K562 (cell line): ENCODE data around the gene RETREG1. TPM values are rescaled to one million over a fixed set of nuclear protein-coding genes. Genes with fewer than 3 reads are reported as not detected.

Experiments used
- AFF4 ChIP-seq: sonication (generic); formaldehyde crosslinking; IDR thresholded peaks from 2 replicates; pipeline ENCODE4 v1.8.0; 2023; ENCODE audit warnings: mild to moderate bottlenecking, missing genetic modification reagents
- E2F3 ChIP-seq: fragments of 250-450 bp; sonication (Bioruptor Pico); IDR thresholded peaks from 2 replicates; pipeline ENCODE4 v1.4.0; 2020; ENCODE audit warnings: mild to moderate bottlenecking
- HNRNPH1 ChIP-seq: fragments of 200-400 bp; formaldehyde crosslinking; optimal IDR thresholded peaks from 2 replicates; pipeline ENCODE3; 2017; ENCODE audit warnings: low read depth, mild to moderate bottlenecking, low read length, moderate library complexity
- MITF ChIP-seq: IDR thresholded peaks from 2 replicates; pipeline ENCODE4 v1.6.1; 2014; ENCODE audit warnings: antibody characterized with exemption
- RBM25 ChIP-seq: fragments of 200-400 bp; formaldehyde crosslinking; IDR thresholded peaks from 2 replicates; pipeline ENCODE4 v1.6.1; 2018; ENCODE audit warnings: low read length, low read depth, moderate library complexity; ENCODE audit not compliant: severe bottlenecking
- SMARCB1 ChIP-seq: IDR thresholded peaks from 2 replicates; pipeline ENCODE4 v1.6.1; 2011; ENCODE audit warnings: improper control_type of control experiment, low read depth; ENCODE audit not compliant: insufficient read length
- USF1 ChIP-seq: sonication (generic); formaldehyde crosslinking; IDR thresholded peaks from 2 replicates; pipeline ENCODE4 v1.9.0; 2022; ENCODE audit warnings: mild to moderate bottlenecking, missing genetic modification reagents
- ZBTB5 ChIP-seq: fragments of 450-650 bp; IDR thresholded peaks from 2 replicates; pipeline ENCODE4 v1.6.1; 2017; ENCODE audit warnings: antibody characterized with exemption
- ZC3H8 ChIP-seq: fragments of 450-650 bp; IDR thresholded peaks from 2 replicates; pipeline ENCODE4 v1.6.1; 2017
- polyA plus RNA-seq, 8 experiments: library from polyadenylated mRNA; depleted of rRNA in 4 of 8; stranded (reverse) in 5 of 8; unstranded in 3 of 8; fragments of >200 nt; fragmentation: Nextera tagmentation in 2 of 8; fragmentation: Illumina TruSeq in 1 of 8; extraction: Ambion mirVana in 2 of 8; extraction: Trizol in 1 of 8; gene quantifications; 2 replicates each; pipeline versions ENCODE4 v1.2.1 to v1.2.3, GENCODE V29; 2011 to 2014; ENCODE audit warnings: inconsistent platforms in 1 of 8, missing spikeins in 1 of 8
- total RNA-seq, 7 experiments: library from RNA; depleted of rRNA in 6 of 7; stranded (reverse); fragments of >200 nt in 6 of 7; fragmentation: Illumina TruSeq in 2 of 7; extraction: Trizol in 2 of 7; gene quantifications; 2 replicates each; pipeline versions ENCODE4 v1.2.1 to v1.2.3, GENCODE V29; 2011 to 2021; ENCODE audit warnings: low replicate concordance in 1 of 7

The RETREG1 gene
- total and polyA plus RNA-seq, 9 of the 15 experiments (the other 6 are each of a cell fraction or from before 2014, with no cell fraction given): 0.01 to 0.20 (median 0.08) TPM; not detected in 5

GRCh38 chr5:16431490-16431889 lies 185.3 kb downstream of the RETREG1 start (continued):
- TF ChIP-seq ZBTB5: no peak
- TF ChIP-seq MITF: no peak
- TF ChIP-seq AFF4: no peak
- no peak for TF ChIP-seq USF1
- no peak for TF ChIP-seq E2F3 (CRISPR knock-in tag)
- no peak for TF ChIP-seq RBM25
- TF ChIP-seq SMARCB1: no peak
- TF ChIP-seq ZC3H8: no peak
- TF ChIP-seq HNRNPH1: no peak
